HepG2 (cell line): ENCODE data around the gene GCH1. TPM values are rescaled to one million over a fixed set of nuclear protein-coding genes. Genes with fewer than 3 reads are reported as not detected.

ENCODE experiments used
- ATAC-seq: fragments of 200-7000 bp; cut with Tn5 transposase; 3 replicates; pipeline ENCODE4 v1.9.1; 2020; ENCODE audit warnings: mild to moderate bottlenecking, moderate library complexity
- BruUV-seq: library from RNA; stranded (reverse); fragments of 400-500 nt; replicated peaks from 2 replicates; lab custom pipeline; 2021; lab: Mats Ljungman, UMichigan
- CTCF ChIA-PET: fragments of 300-600 bp; formaldehyde crosslinking; extraction: SDS; loops from one replicate; lab custom pipeline; 2021; ENCODE audit warnings: low total read pairs, inconsistent platforms, low intra/inter-chr PET ratio; lab: Yijun Ruan, JAX
- POLR2A ChIA-PET: fragments of 350-600 bp; sonication (Branson Sonifier 250); formaldehyde crosslinking; loops from one replicate; lab custom pipeline; 2020; ENCODE audit warnings: antibody characterized with exemption, inconsistent platforms; lab: Yijun Ruan, JAX
- DNase-seq: peaks from one replicate; pipeline ENCODE4 v3.0.0-alpha.2; 2015; ENCODE audit warnings: low spot score
- FAIRE-seq: peaks from 3 replicates; lab custom pipeline; 2011; peaks lifted over from hg19 to GRCh38; lab: Jason Lieb, UNC
- H2AFZ ChIP-seq: one replicate; pipeline ENCODE4 v1.6.1; 2011; ENCODE audit warnings: low read length, inconsistent platforms
- H3K27ac ChIP-seq: fragments of 300-600 bp; 3 replicates; pipeline ENCODE4 v1.8.0; 2011; ENCODE audit warnings: mixed run types, mild to moderate bottlenecking, mixed read lengths, low read length, inconsistent platforms; ENCODE audit not compliant: insufficient read depth; ENCODE audit errors: extremely low read length
- H3K27me3 ChIP-seq, 2 experiments: fragments of 200-600 bp in 1 of 2; 2 replicates in 1 of 2; 3 replicates in 1 of 2; pipeline versions ENCODE4 v1.6.0 to v1.8.0; 2011; ENCODE audit warnings: low read length in 2 of 2, mild to moderate bottlenecking in 2 of 2, moderate library complexity in 2 of 2, inconsistent platforms in 1 of 2; ENCODE audit not compliant: insufficient read depth in 2 of 2, control insufficient read depth in 1 of 2
- H3K36me3 ChIP-seq, 2 experiments: fragments of 200-600 bp in 1 of 2; replicated peaks in 1 of 2; 2 replicates in 1 of 2; 3 replicates in 1 of 2; pipeline versions ENCODE4 v1.5.1 to v1.8.0; 2011; ENCODE audit warnings: low read length in 2 of 2, inconsistent platforms in 1 of 2; ENCODE audit not compliant: insufficient read depth in 2 of 2, control insufficient read depth in 1 of 2
- H3K4me1 ChIP-seq: 2 replicates; pipeline ENCODE4 v1.5.1; 2012; ENCODE audit warnings: low read length, inconsistent platforms; ENCODE audit not compliant: insufficient read depth
- H3K4me2 ChIP-seq: 2 replicates; pipeline ENCODE4 v1.6.0; 2011; ENCODE audit warnings: low read depth, low read length, inconsistent platforms
- H3K4me3 ChIP-seq, 3 experiments: fragments of 200-600 bp in 1 of 3; sonication (generic), shearing (Covaris generic) in 1 of 3; replicated peaks in 1 of 3; 2 replicates each; pipeline ENCODE4 v1.5.1; 2011 to 2016; ENCODE audit warnings: low read length in 3 of 3, inconsistent platforms in 2 of 3, low read depth in 2 of 3, mild to moderate bottlenecking in 2 of 3, control low read depth in 1 of 3, mixed read lengths in 1 of 3; ENCODE audit not compliant: insufficient read depth in 1 of 3
- H3K79me2 ChIP-seq: one replicate; pipeline ENCODE4 v1.6.1; 2011; ENCODE audit warnings: low read length, inconsistent platforms; ENCODE audit not compliant: insufficient read depth
- H3K9ac ChIP-seq: 2 replicates; pipeline ENCODE4 v1.6.0; 2011; ENCODE audit warnings: mild to moderate bottlenecking, low read depth, low read length, inconsistent platforms; ENCODE audit not compliant: insufficient read depth
- H3K9me3 ChIP-seq: 2 replicates; pipeline ENCODE4 v1.5.1; 2012; ENCODE audit warnings: mild to moderate bottlenecking, low read length
- H4K20me1 ChIP-seq: 2 replicates; pipeline ENCODE4 v1.6.0; 2011; ENCODE audit warnings: inconsistent platforms, mild to moderate bottlenecking, low read length, moderate library complexity; ENCODE audit not compliant: insufficient read depth
- BORCS8-MEF2B ChIP-seq: sonication (generic); formaldehyde crosslinking; IDR thresholded peaks from 2 replicates; pipeline ENCODE4 v1.8.0; 2022; ENCODE audit warnings: mild to moderate bottlenecking, missing genetic modification reagents
- BRD4 ChIP-seq: sonication (generic); formaldehyde crosslinking; IDR thresholded peaks from 2 replicates; pipeline ENCODE4 v1.4.0; 2020; ENCODE audit warnings: missing genetic modification reagents
- BRF2 ChIP-seq: sonication (generic); formaldehyde crosslinking; IDR thresholded peaks from 2 replicates; pipeline ENCODE4 v1.8.1; 2022; ENCODE audit warnings: mild to moderate bottlenecking, missing genetic modification reagents
- CREM ChIP-seq, 2 experiments: sonication (generic) in 1 of 2; formaldehyde crosslinking in 1 of 2; IDR thresholded peaks; 2 replicates each; pipeline versions ENCODE4 v1.4.0 to v1.6.1; 2016 to 2020; ENCODE audit warnings: antibody characterized with exemption in 1 of 2, mild to moderate bottlenecking in 1 of 2, missing genetic modification reagents in 1 of 2
- CTCF ChIP-seq: sonication (generic); formaldehyde crosslinking; IDR thresholded peaks from 2 replicates; pipeline ENCODE4 v1.5.0; 2020; ENCODE audit warnings: mild to moderate bottlenecking, missing genetic modification reagents, moderate library complexity
- ETS1 ChIP-seq: sonication (generic); formaldehyde crosslinking; IDR thresholded peaks from 2 replicates; pipeline ENCODE4 v1.4.0; 2020; ENCODE audit warnings: missing genetic modification reagents
- FOXK2 ChIP-seq: fragments of 450-650 bp; IDR thresholded peaks from 2 replicates; pipeline ENCODE4 v1.6.1; 2016
- HNF1A ChIP-seq, 2 experiments: sonication (generic) in 1 of 2; formaldehyde crosslinking in 1 of 2; IDR thresholded peaks; 2 replicates each; pipeline versions ENCODE4 v1.4.0 to v1.6.1; 2016 to 2020; ENCODE audit warnings: borderline replicate concordance in 1 of 2, low read depth in 1 of 2, mild to moderate bottlenecking in 1 of 2, missing genetic modification reagents in 1 of 2
- HNF4A ChIP-seq: sonication (generic); formaldehyde crosslinking; IDR thresholded peaks from 2 replicates; pipeline ENCODE4 v1.4.0; 2020; ENCODE audit warnings: missing genetic modification reagents
- KDM5A ChIP-seq: fragments of 200-600 bp; sonication (generic); IDR thresholded peaks from 2 replicates; pipeline ENCODE4 v1.7.0; 2018; ENCODE audit warnings: antibody characterized with exemption, mild to moderate bottlenecking, low read length, borderline replicate concordance
- MIER3 ChIP-seq: IDR thresholded peaks from 2 replicates; pipeline ENCODE4 v1.6.1; 2016; ENCODE audit warnings: missing compliant biosample characterization, borderline replicate concordance
- MXD4 ChIP-seq: IDR thresholded peaks from 2 replicates; pipeline ENCODE4 v1.6.1; 2016; ENCODE audit warnings: mild to moderate bottlenecking, missing biosample characterization, missing genetic modification reagents
- PITX1 ChIP-seq: sonication (generic); formaldehyde crosslinking; IDR thresholded peaks from 2 replicates; pipeline ENCODE4 v1.5.1; 2020; ENCODE audit warnings: mild to moderate bottlenecking, missing genetic modification reagents
- POLR2G ChIP-seq: fragments of 200-400 bp; formaldehyde crosslinking; IDR thresholded peaks from 2 replicates; pipeline ENCODE4 v1.6.1; 2018; ENCODE audit warnings: mild to moderate bottlenecking, low read depth, low read length, moderate library complexity
- SPEN ChIP-seq: sonication (generic); formaldehyde crosslinking; IDR thresholded peaks from 2 replicates; pipeline ENCODE4 v1.5.1; 2020; ENCODE audit warnings: low read depth, mild to moderate bottlenecking, missing genetic modification reagents
- SRSF9 ChIP-seq: fragments of 200-400 bp; formaldehyde crosslinking; IDR thresholded peaks from 2 replicates; pipeline ENCODE4 v1.6.1; 2018; ENCODE audit warnings: borderline replicate concordance, mild to moderate bottlenecking, low read depth, low read length; ENCODE audit not compliant: insufficient read depth, poor library complexity, severe bottlenecking
- TOE1 ChIP-seq: sonication (generic); formaldehyde crosslinking; IDR thresholded peaks from 2 replicates; pipeline ENCODE4 v1.4.0; 2020; ENCODE audit warnings: mild to moderate bottlenecking, missing genetic modification reagents
- ZNF761 ChIP-seq: sonication (generic); formaldehyde crosslinking; conservative IDR thresholded peaks from 2 replicates; pipeline ENCODE4 v1.4.0; 2020; ENCODE audit warnings: mild to moderate bottlenecking, missing genetic modification reagents
- in situ Hi-C: cut with HindIII; loops from 2 replicates; pipeline ENCODE4 v1.10.0; 2017; ENCODE audit warnings: low pct_unique_long_range_greater_than_20kb; ENCODE audit not compliant: extremely low pct_ligation_motif_present
- intact Hi-C: fragments of 100-400 bp; cut with micrococcal nuclease; formaldehyde crosslinking; loops from one replicate; pipeline ENCODE4 v1.10.0; 2022; ENCODE audit not compliant: unreplicated experiment
- polyA plus RNA-seq, 8 experiments: library from polyadenylated mRNA; depleted of rRNA in 3 of 8; stranded (reverse) in 7 of 8; unstranded in 1 of 8; fragments of >200 nt; fragmentation: Illumina TruSeq in 4 of 8; extraction: Trizol in 4 of 8; gene quantifications; 2 replicates each; pipeline versions ENCODE4 v1.2.1 to v1.2.3, GENCODE V29; 2011 to 2016; ENCODE audit warnings: low read depth in 4 of 8, missing spikeins in 1 of 8, mixed read lengths in 1 of 8; ENCODE audit not compliant: insufficient read depth in 1 of 8
- total RNA-seq, 5 experiments: library from RNA; depleted of rRNA; stranded (reverse); fragments of >200 nt; fragmentation: Illumina TruSeq; extraction: Trizol; gene quantifications; 2 replicates each; pipeline ENCODE4 v1.2.3, GENCODE V29; 2016; ENCODE audit warnings: low read depth in 1 of 5

Gene GCH1
- total and polyA plus RNA-seq, 2 of the 13 experiments (the other 11 are each of a cell fraction or from before 2014, with no cell fraction given): 15.0 to 25.2 TPM

- H3K27ac ChIP-seq: no peak overlapping the region
- no peak overlapping the region for H3K4me2 ChIP-seq
- no peak for ATAC-seq
- intact Hi-C loops: loop anchor here (10.0 kb wide), 2 partner anchors 69 to 341 kb away; partner anchors contain the start of gene SAMD4A
- CTCF ChIA-PET: no interaction called here
- in situ Hi-C loops: no loop called here
- no peak overlapping the region for H3K4me3 ChIP-seq
- FAIRE-seq: no peak
- peaks cover 7% of the 10 kb centered on the region for H3K79me2 ChIP-seq
- no peaks in the 10 kb centered on the region for H3K9me3 ChIP-seq
- H3K4me1 ChIP-seq: peaks cover 10% of the 10 kb centered on the region
- H3K9ac ChIP-seq: no peak overlapping the region
- no peak for DNase-seq
- POLR2A ChIA-PET: no interaction called here
- H2AFZ ChIP-seq: no peak overlapping the region
- no TSS peak for BruUV-seq
- TF ChIP-seq MIER3 (CRISPR knock-in tag) (no peak), PITX1 (CRISPR knock-in tag) (no peak), SPEN (no peak), SRSF9 (no peak), BORCS8-MEF2B (CRISPR knock-in tag) (no peak), FOXK2 (no peak), ZNF761 (CRISPR knock-in tag) (no peak), HNF4A (no peak), TOE1 (no peak), HNF1A (IDR thresholded peaks at IDR 0.05; ENCODE audit: low read depth) (no peak), HNF1A (CRISPR knock-in tag; IDR thresholded peaks at IDR 0.05; ENCODE audit: borderline replicate concordance) (no peak), POLR2G (no peak), KDM5A (no peak), MXD4 (no peak), CREM (IDR thresholded peaks at IDR 0.05) (no peak), CREM (CRISPR knock-in tag; IDR thresholded peaks at IDR 0.05) (no peak), BRD4 (CRISPR knock-in tag) (no peak), CTCF (no peak), ETS1 (CRISPR knock-in tag) (no peak), BRF2 (CRISPR knock-in tag) (no peak)
- H4K20me1 ChIP-seq: no peaks in the 10 kb centered on the region
- no peaks in the 10 kb centered on the region; a peak in 1 of 5 replicates for H3K27me3 ChIP-seq
- H3K36me3 ChIP-seq: no peaks in the 10 kb centered on the region
These were observed 3.4 kb upstream of the GCH1 start for GRCh38 chr14:54906075-54906474.
